ENCODE results near the gene GRAMD1B.

- TF ChIP-seq BHLHE40 (IDR thresholded peaks at IDR 0.05; ENCODE audit: low read depth, low read length) (no peak), RAD21 (conservative IDR thresholded peaks at IDR 0.05 in 1 of 2, IDR thresholded peaks at IDR 0.05 in 1 of 2) (no peak), POLR2A (IDR thresholded peaks at IDR 0.05; ENCODE audit: low read length) (no peak), JUN (IDR thresholded peaks at IDR 0.05) (no peak), EP300 (IDR thresholded peaks at IDR 0.05) (no peak), ESRRA (IDR thresholded peaks at IDR 0.05; ENCODE audit: borderline replicate concordance, low read length) (no peak), FOSL2 (IDR thresholded peaks at IDR 0.05) (no peak), FOSL2 (CRISPR knock-in tag; IDR thresholded peaks at IDR 0.05) (0 out of 2 replicates have a peak, but pooled peaks have one; percentile 28), CHD4 (IDR thresholded peaks at IDR 0.05; ENCODE audit: borderline replicate concordance) (no peak), RCOR1 (IDR thresholded peaks at IDR 0.05; ENCODE audit: low read depth, low read length) (no peak), RFX5 (IDR thresholded peaks at IDR 0.05) (no peak), ZFP36 (IDR thresholded peaks at IDR 0.05; ENCODE audit: borderline replicate concordance, partially characterized antibody) (no peak)
- TF ChIP-seq, protein P1, sequence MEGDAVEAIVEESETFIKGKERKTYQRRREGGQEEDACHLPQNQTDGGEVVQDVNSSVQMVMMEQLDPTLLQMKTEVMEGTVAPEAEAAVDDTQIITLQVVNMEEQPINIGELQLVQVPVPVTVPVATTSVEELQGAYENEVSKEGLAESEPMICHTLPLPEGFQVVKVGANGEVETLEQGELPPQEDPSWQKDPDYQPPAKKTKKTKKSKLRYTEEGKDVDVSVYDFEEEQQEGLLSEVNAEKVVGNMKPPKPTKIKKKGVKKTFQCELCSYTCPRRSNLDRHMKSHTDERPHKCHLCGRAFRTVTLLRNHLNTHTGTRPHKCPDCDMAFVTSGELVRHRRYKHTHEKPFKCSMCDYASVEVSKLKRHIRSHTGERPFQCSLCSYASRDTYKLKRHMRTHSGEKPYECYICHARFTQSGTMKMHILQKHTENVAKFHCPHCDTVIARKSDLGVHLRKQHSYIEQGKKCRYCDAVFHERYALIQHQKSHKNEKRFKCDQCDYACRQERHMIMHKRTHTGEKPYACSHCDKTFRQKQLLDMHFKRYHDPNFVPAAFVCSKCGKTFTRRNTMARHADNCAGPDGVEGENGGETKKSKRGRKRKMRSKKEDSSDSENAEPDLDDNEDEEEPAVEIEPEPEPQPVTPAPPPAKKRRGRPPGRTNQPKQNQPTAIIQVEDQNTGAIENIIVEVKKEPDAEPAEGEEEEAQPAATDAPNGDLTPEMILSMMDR (IDR thresholded peaks at IDR 0.05): no peak
- TF ChIP-seq, protein P2, sequence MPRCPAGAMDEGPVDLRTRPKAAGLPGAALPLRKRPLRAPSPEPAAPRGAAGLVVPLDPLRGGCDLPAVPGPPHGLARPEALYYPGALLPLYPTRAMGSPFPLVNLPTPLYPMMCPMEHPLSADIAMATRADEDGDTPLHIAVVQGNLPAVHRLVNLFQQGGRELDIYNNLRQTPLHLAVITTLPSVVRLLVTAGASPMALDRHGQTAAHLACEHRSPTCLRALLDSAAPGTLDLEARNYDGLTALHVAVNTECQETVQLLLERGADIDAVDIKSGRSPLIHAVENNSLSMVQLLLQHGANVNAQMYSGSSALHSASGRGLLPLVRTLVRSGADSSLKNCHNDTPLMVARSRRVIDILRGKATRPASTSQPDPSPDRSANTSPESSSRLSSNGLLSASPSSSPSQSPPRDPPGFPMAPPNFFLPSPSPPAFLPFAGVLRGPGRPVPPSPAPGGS (IDR thresholded peaks at IDR 0.05): no peak
Measured at GRCh38 chr11:123431619-123432018, 1.6 kb downstream of the GRAMD1B start.
